T-helper 2 cell treated with Interferon-gamma antibody and Interleukin-4, amounts not matched to agents 5 μg/mL and 100 μg/mL, for 36 hours (primary cell): ENCODE results near the gene LTO1.
"Not testable (repeated sequence)": the region's sequence is repeated elsewhere in the genome, so short reads cannot be mapped to it uniquely, and the experiment has no call there.

Experiments
- DNase-seq: peaks from one replicate; pipeline ENCODE4 v3.0.0; 2021; ENCODE audit warnings: low spot score
- H3K27ac Mint-ChIP-seq: one replicate; pipeline ENCODE4 v1.8.0; 2021; ENCODE audit warnings: mild to moderate bottlenecking, mixed read lengths
- H3K27me3 Mint-ChIP-seq: one replicate; pipeline ENCODE4 v1.8.0; 2021; ENCODE audit warnings: low read depth, mixed read lengths
- H3K36me3 Mint-ChIP-seq: one replicate; pipeline ENCODE4 v1.8.0; 2021; ENCODE audit warnings: low read depth, mixed read lengths
- H3K4me1 Mint-ChIP-seq: one replicate; pipeline ENCODE4 v1.8.0; 2021; ENCODE audit warnings: low read depth, mixed read lengths
- H3K4me3 Mint-ChIP-seq: one replicate; pipeline ENCODE4 v1.8.0; 2022; ENCODE audit warnings: mild to moderate bottlenecking, moderate library complexity, mixed read lengths
- H3K9me3 Mint-ChIP-seq: one replicate; pipeline ENCODE4 v1.8.0; 2021; ENCODE audit warnings: mixed read lengths

LTO1 gene

DNA sequence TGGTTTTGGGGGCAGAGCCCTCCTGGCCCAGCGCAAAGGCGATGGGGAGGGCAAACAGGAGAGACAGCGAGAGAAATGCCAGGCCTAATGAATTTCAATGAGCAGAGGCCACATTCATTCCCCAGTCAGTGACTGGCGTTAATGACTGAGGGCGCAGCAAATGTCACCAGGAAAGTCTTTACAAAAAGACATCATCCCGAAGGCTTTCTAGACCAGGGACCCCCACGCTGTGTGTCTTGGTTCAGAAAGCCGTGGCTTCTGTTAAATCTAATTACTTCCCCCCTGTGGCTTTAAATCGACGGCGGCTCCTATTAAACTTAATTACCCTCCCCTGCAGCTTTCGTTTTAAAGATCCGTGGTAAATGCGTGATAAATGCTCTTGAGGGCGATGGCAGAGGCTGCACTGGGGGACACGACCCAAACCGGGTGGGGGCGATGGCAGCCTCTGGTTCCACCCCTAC, 30.2 kb upstream of the LTO1 start:
- H3K36me3 Mint-ChIP-seq: no peaks in the 10 kb centered on the region
- H3K9me3 Mint-ChIP-seq: no peaks in the 10 kb centered on the region
- H3K27me3 Mint-ChIP-seq: peaks cover 63% of the 10 kb centered on the region
- DNase-seq: no peak
- no peak overlapping the region for H3K27ac Mint-ChIP-seq
- H3K4me1 Mint-ChIP-seq: peaks cover 2% of the 10 kb centered on the region
- no peak overlapping the region for H3K4me3 Mint-ChIP-seq

DNA sequence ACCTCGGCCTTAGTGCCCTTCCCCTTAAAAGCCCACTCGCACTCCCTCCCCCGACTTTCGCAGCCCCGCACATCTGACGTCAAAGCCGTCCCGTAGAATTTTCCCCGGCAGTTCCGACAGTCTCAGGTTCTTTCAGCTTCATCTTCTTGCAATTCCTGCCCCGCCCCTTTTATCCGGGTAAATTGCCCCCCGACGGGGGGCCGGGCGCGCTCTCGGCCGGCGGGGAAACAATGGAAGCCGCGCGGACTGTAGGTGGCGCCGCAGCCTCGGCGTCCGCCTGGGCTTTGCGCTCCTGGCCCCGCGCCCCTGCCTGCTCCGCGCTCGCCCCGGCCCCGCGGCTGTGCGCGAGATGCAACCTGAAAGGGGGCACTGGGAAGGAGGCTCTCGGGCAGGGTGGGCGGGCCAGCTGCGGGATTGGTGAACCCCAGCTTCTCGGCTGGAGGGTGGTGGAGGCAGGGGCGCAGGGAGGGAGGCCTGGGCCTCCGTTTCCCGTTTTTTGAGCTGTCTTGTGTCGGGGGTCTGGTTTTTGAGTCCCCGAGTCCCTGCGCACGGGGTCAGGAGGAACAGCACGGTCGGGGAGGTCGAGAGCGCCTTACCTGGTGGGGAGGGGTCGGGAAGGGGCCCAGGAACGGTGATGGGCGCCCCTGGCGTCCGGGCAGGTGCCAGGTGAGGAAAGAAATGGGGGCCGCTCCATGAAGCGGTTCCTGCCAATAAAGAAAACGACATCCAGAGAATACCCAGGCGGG, 29.5 kb upstream of the LTO1 start:
- Mint-ChIP-seq H3K4me3 (no peak overlapping the region), H3K36me3 (no peaks in the 10 kb centered on the region), H3K27me3 (peaks cover 65% of the 10 kb centered on the region), H3K9me3 (no peaks in the 10 kb centered on the region), H3K27ac (no peak overlapping the region), H3K4me1 (peaks cover 2% of the 10 kb centered on the region)
- DNase-seq: no peak

DNA sequence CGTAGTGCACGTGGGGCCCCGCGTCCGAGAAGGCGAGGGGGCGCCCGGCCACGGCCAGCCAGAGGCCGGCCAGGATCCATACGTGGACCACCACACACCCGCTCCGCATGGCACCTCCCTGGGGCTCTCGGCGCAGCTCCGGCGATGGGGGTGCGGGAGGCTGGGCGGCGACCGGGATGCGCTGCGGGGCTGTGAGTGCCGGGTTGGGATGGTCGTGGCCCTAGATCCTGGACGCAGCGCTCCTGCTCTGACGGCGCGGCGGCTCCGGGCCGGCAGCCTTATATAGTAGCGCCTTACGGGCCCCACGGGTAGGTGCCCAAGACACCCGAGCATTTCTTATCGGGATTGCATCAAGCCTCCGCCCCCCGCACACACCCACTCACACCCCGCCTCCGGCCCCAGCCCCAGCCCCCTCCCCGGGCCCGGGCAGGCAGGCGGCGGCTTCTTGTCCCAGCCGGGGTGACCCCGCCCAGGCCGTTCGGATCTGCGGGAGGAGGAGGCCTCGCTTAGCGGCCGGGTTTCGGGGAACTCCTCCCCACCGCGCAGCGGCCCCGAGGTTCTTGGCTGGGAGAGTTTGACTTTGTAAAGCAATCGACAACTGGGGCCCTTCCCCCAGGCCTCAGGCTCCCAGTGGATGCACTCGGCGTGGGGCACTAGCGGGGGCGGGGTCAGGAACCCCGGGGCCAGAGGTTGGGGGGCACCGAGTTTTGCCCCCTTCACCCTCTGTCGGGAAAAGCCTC, 28.8 kb upstream of the LTO1 start, which contains the start of gene FGF19:
Gene FGF19, minus strand, starts transcription at position 255 of the 740 bp plus-strand sequence. Its CDS starts 146 bp downstream, at position 109.
- peaks cover 66% of the 10 kb centered on the region for H3K27me3 Mint-ChIP-seq

DNA sequence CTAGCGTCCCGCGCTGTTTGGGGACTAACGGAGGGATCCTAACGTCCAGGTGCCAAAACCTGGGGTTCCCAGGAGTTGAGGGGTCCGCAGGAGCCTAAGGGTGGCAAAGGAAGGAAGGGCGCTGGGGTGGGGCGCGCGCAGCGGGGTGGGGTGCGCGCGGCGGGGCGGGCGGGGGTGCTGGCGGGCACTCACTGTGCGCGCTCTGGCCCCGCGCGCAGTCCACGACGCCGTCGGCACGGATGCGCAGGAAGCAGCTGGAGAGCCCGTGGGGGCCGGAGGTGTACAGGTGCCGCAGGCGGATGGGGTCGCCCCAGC, 28.3 kb upstream of the LTO1 start:
- H3K4me3 Mint-ChIP-seq: no peak overlapping the region
- no peak for DNase-seq
- peaks cover 2% of the 10 kb centered on the region for H3K4me1 Mint-ChIP-seq
- no peaks in the 10 kb centered on the region for H3K36me3 Mint-ChIP-seq
- no peak overlapping the region for H3K27ac Mint-ChIP-seq
- H3K27me3 Mint-ChIP-seq: peaks cover 62% of the 10 kb centered on the region
- H3K9me3 Mint-ChIP-seq: no peaks in the 10 kb centered on the region

More for the DNA sequence above, 28.8 kb upstream of the LTO1 start, which contains the start of gene FGF19:
- no peak for DNase-seq
- Mint-ChIP-seq H3K9me3 (no peaks in the 10 kb centered on the region), H3K27ac (no peak within 1 kb of the TSS), H3K4me3 (no peak within 1 kb of the TSS), H3K4me1 (peaks cover 2% of the 10 kb centered on the region), H3K36me3 (no peaks in the 10 kb centered on the region)

DNA sequence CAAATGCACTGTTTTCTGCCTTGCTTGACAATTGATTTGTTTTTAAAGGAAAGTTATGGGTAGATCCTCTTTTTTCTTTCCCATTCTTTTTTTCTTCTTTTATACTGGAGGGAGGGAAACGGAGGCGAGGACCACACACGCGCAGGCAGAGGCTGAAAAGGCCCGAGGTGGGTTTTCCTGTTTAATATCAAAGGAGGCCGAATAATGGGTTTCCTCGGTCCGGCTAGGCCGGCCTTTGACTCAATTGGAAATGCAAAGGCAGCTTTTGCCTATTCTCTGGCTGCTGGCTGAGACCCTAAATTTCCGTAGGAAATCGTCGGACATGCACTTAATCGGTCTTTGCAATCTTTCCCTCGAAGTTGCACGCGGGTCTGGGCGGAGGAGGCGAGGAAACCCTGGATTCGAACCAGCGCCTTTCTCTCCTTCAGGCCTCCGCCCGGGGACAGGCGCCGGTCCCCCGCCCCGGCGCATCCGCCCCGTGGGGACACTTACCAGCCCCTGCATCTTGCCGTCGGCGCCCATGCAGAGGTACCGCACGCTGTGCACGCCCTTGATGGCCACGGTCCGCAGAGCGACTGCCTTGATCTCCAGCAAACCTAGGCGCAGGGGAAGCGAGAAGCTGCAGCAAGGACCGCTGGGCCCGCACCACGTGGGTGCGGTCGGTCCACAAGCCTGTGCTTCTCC, 27.8 kb upstream of the LTO1 start:
- no peak overlapping the region for H3K4me3 Mint-ChIP-seq
- no peak for DNase-seq
- no peaks in the 10 kb centered on the region for H3K9me3 Mint-ChIP-seq
- peaks cover 60% of the 10 kb centered on the region for H3K27me3 Mint-ChIP-seq
- H3K36me3 Mint-ChIP-seq: no peaks in the 10 kb centered on the region
- H3K27ac Mint-ChIP-seq: no peak overlapping the region
- H3K4me1 Mint-ChIP-seq: peaks cover 2% of the 10 kb centered on the region

DNA sequence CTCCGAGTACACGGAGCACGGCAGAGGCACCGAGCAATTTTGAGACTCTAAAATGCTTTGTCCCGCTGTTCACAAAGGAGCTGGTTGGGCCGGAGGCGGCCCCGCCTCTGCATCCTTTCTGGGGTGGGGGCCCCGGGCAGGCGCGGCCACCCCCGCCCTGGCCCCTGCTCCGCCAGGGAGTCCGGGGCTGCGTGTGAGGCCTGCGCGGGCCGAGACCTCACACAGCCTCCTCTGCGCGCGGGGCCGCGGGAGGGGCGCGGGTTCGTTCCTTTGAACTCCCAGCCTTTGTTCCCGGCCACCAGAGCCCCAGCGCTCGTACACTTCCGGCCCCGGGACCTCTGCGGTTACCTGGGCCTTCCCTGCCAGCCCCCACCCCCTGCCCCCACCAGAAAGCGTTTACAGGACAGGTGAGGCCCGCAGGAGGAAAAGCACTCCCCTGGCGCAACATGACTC, 27.1 kb upstream of the LTO1 start:
- Mint-ChIP-seq H3K4me1 (peaks cover 2% of the 10 kb centered on the region), H3K4me3 (no peak overlapping the region), H3K9me3 (no peaks in the 10 kb centered on the region), H3K27me3 (peaks cover 54% of the 10 kb centered on the region), H3K36me3 (no peaks in the 10 kb centered on the region), H3K27ac (no peak overlapping the region)
- no peak for DNase-seq

DNA sequence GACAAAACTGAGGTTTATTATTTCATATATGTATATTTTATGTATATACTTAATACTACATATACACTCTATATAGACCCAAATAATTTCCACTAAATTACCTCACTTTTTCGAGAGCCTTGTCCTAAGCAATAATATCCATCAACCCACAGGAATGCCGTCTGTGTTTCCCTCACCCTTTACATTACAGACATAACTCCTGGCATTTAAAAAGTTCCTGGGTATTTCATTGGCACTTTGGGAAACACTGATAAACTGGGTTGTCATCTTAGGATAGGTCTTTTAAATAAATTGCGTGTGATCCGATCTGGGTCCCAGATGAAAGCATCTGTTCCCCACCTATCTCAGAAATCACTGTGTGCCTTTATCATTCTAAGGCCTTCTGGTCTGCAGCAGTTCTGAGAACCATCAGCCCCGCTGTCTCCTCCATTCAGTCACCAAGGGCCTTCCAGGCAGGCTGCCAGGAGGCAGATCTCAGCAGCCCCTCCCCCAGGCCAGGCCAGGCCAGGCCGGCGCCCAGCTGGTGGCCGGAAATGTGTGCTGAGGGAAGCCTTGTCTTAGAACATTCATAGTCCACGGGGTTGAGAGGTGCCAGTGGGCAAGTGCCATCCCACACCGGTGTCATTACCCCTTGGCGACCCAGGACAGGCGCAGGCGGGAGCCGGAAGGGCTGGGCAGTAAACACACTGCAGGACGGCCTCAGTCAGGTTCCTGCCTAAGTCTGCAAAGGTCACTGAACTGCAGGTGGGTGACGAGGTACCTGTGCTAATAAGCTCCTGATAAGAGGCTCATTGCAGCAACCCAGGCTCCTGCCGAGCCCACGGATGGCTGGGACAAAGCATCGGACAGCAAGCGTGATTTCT, 25.4 kb upstream of the LTO1 start:
- no peak overlapping the region for H3K27ac Mint-ChIP-seq
- peaks cover under 1% of the 10 kb centered on the region for H3K4me1 Mint-ChIP-seq
- no peaks in the 10 kb centered on the region for H3K36me3 Mint-ChIP-seq
- no peaks in the 10 kb centered on the region for H3K9me3 Mint-ChIP-seq
- DNase-seq: no peak
- peaks cover 40% of the 10 kb centered on the region for H3K27me3 Mint-ChIP-seq
- H3K4me3 Mint-ChIP-seq: no peak overlapping the region

DNA sequence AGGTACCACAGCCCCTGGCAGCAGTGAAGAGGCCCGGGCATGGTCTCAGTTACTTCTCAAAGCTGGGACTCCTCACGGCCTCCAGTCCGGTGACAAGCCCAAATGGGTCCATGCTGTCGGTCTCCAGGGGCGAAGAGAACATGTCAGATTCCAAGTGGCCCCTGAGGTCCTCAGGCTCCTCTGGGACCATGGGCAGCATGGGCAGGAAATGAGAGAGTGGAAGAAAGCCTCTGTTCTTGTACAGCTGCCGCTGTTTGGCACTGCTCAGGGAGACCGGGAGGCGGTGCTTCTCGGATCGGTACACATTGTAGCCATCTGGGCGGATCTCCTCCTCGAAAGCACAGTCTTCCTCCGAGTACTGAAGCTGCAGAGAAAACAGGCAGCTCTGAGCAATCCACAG, 24.1 kb upstream of the LTO1 start:
- H3K27me3 Mint-ChIP-seq: peaks cover 30% of the 10 kb centered on the region
- no peak overlapping the region for H3K4me3 Mint-ChIP-seq
- H3K4me1 Mint-ChIP-seq: no peaks in the 10 kb centered on the region
- no peak for DNase-seq
- no peak overlapping the region for H3K27ac Mint-ChIP-seq
- H3K36me3 Mint-ChIP-seq: no peaks in the 10 kb centered on the region
- H3K9me3 Mint-ChIP-seq: no peaks in the 10 kb centered on the region

DNA sequence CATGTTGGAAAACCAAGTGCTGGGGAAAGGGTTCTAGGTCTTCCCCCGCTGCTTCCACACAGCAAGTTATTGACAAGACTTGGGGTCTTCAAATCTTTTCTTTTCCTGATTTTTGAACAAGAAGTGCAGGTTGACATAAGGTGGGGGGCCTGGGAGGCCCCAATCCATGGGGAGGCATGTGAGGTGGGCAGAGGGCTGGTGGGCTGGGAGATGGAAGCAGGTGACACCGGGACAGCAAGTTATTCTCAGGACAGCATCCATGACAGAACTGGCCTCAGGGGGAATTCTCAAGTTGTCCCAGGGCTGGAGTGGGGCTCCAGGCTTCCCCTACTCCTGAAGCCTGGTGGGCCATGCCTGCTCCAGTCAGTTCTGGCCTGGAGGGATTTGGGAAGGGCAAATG, 23.2 kb upstream of the LTO1 start:
- Mint-ChIP-seq H3K9me3 (no peaks in the 10 kb centered on the region), H3K4me1 (no peaks in the 10 kb centered on the region), H3K36me3 (no peaks in the 10 kb centered on the region), H3K27ac (no peak overlapping the region), H3K4me3 (no peak overlapping the region), H3K27me3 (peaks cover 29% of the 10 kb centered on the region)
- no peak for DNase-seq

DNA sequence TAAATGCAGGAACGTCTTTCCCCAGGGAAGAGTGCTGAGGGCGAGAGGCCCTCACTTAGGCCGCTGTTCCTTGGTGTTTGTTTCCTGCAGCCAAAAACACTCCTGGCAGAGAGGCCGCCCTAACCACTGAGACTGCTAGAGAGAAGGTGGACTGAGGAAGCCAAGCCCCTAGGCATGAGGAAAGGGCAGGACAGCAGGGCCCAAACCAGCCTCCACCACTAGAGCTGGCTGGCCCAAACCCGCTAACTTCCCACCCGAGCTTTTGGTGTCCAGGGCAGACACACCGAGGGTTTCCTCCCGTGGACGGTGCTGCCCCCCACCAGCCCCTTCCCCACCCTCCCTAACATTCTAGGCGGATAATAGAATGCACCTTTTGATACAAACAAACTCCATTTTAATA, 22.7 kb upstream of the LTO1 start:
- no peaks in the 10 kb centered on the region for H3K4me1 Mint-ChIP-seq
- no peak for DNase-seq
- H3K27me3 Mint-ChIP-seq: peaks cover 24% of the 10 kb centered on the region
- H3K4me3 Mint-ChIP-seq: no peak overlapping the region
- H3K36me3 Mint-ChIP-seq: no peaks in the 10 kb centered on the region
- H3K9me3 Mint-ChIP-seq: no peaks in the 10 kb centered on the region
- H3K27ac Mint-ChIP-seq: no peak overlapping the region

DNA sequence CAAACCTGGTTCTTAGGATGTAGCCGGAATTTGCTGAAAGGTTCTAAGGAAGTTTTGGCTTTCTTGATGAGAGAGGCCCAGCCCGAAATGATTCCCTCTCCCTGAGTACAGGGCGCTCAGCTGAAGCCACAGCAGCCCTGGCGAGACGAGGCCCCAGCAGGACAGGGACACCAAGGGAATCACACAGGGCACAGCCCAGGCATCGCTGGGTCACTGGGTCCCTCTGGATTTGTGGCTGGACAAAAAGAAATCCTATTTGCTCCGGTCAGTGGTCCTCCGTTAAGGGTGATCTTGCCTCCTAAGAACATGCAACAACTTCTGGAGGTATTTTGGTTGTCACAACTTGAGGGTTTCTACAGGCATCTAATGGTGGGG, 22.3 kb upstream of the LTO1 start:
- no peaks in the 10 kb centered on the region for H3K9me3 Mint-ChIP-seq
- no peaks in the 10 kb centered on the region for H3K36me3 Mint-ChIP-seq
- peaks cover 20% of the 10 kb centered on the region for H3K27me3 Mint-ChIP-seq
- DNase-seq: no peak
- H3K4me1 Mint-ChIP-seq: no peaks in the 10 kb centered on the region
- no peak overlapping the region for H3K27ac Mint-ChIP-seq
- H3K4me3 Mint-ChIP-seq: no peak overlapping the region

DNA sequence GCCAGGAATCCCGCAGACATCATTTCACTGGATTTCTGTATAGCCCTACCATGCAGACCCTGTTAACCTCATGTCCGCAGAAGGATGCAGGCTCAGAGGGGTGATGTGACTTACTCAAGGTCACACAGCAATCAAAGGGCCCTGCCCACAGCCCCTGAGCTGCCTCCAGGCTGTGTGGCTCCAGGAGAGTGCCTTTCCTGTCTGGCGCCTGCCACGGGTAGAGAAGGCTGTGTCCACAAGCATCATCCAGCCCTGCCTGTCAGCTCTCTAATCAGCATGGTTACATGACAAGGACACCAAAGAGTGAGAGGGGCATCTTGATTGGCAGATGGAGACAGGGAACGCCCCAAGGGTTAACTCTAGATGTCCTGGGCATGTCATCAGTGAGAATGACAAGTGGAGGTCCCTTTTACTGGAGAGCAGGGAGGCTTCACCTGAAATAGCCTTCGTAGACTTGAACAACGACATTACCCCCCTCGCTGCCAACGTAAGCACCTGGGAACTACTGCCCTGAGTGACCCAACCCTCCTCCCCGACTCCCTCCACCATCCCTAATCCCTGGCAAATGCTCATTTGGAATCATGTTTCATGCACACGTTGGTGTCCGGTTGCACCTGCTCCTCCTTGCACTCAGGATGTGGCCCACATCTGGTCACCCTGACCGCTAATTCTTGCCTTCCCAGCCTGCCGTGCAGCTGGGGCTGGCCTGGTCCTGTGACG, 21.8 kb upstream of the LTO1 start:
- no peaks in the 10 kb centered on the region for H3K9me3 Mint-ChIP-seq
- no peak overlapping the region for H3K27ac Mint-ChIP-seq
- no peaks in the 10 kb centered on the region for H3K36me3 Mint-ChIP-seq
- H3K4me1 Mint-ChIP-seq: no peaks in the 10 kb centered on the region
- no peak for DNase-seq
- H3K27me3 Mint-ChIP-seq: peaks cover 20% of the 10 kb centered on the region
- H3K4me3 Mint-ChIP-seq: no peak overlapping the region

DNA sequence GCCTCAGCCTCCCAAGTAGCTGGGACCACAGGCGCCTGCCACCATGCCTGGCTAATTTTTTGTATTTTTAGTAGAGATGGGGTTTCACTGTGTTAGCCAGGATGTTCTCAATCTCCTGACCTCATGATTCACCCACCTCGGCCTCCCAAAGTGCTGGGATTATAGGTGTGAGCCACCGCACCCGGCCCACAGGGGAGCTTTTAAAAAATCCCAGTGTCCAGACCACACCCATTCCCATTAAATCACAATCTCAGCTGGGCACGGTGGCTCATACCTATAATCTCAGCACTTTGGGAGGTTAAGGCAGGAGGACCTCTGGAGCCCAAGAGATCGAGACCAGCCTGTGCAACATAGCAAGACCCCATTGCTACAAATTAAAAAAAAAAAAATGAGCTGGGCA, 20.8 kb upstream of the LTO1 start:
- not testable (repeated sequence) for H3K36me3 Mint-ChIP-seq, DNase-seq
- H3K27me3 Mint-ChIP-seq: peaks cover 13% of the 10 kb centered on the region

More for the DNA sequence above, 20.8 kb upstream of the LTO1 start:
- H3K9me3 Mint-ChIP-seq, H3K4me1 Mint-ChIP-seq, H3K27ac Mint-ChIP-seq, H3K4me3 Mint-ChIP-seq: not testable (repeated sequence)
